GM12872 (cell line): ENCODE measurements around the gene ARHGAP1.

Experiments used
- CTCF ChIP-seq: IDR thresholded peaks from 3 replicates; pipeline ENCODE4 v1.5.1; 2011; ENCODE audit warnings: low read depth, mild to moderate bottlenecking, low read length, moderate library complexity; ENCODE audit not compliant: insufficient read depth

Gene ARHGAP1

GRCh38 chr11:46696212-46696558 is 4.2 kb downstream of the ARHGAP1 start:
- TF ChIP-seq CTCF = no peak

GRCh38 chr11:46695345-46696211 is 4.8 kb downstream of the ARHGAP1 start:
- no peak for TF ChIP-seq CTCF

- no peak for TF ChIP-seq CTCF
These were observed 5.8 kb downstream of the ARHGAP1 start for GRCh38 chr11:46694607-46695006.

GRCh38 chr11:46694072-46694471 is 6.3 kb downstream of the ARHGAP1 start:
- TF ChIP-seq CTCF = no peak

- no peak for TF ChIP-seq CTCF
These were observed 6.8 kb downstream of the ARHGAP1 start for GRCh38 chr11:46693597-46694012.

GRCh38 chr11:46692450-46692849 is 8.0 kb downstream of the ARHGAP1 start:
- TF ChIP-seq CTCF = no peak

- TF ChIP-seq CTCF = no peak
These were observed 9.7 kb downstream of the ARHGAP1 start for GRCh38 chr11:46690702-46691101.
